WTC11 (cell line): ENCODE measurements around the gene ROPN1. TPM values are rescaled to one million over a fixed set of nuclear protein-coding genes. Genes with fewer than 3 reads are reported as not detected.

ENCODE experiments used
- ATAC-seq: fragments of 200-7000 bp; cut with Tn5 transposase; 2 replicates; pipeline ENCODE4 v1.10.0; 2021; ENCODE audit warnings: mild to moderate bottlenecking, moderate library complexity
- CTCF ChIA-PET: fragments of 300-600 bp; sonication (Branson Sonifier 250); formaldehyde crosslinking; loops from one replicate; lab custom pipeline; 2021; ENCODE audit warnings: antibody characterized with exemption; lab: Charles Lee
- POLR2A ChIA-PET: fragments of 350-600 bp; sonication (Branson Sonifier 250); formaldehyde crosslinking; loops from one replicate; lab custom pipeline; 2021; ENCODE audit warnings: antibody characterized with exemption; lab: Charles Lee
- DNase-seq: peaks from one replicate; pipeline ENCODE4 v3.0.0; 2021; ENCODE audit warnings: low spot score
- H3K27ac Mint-ChIP-seq: 2 replicates; pipeline ENCODE4 v1.8.0; 2021; ENCODE audit warnings: mixed read lengths
- H3K27me3 Mint-ChIP-seq: 2 replicates; pipeline ENCODE4 v1.8.0; 2021; ENCODE audit warnings: low read depth, mild to moderate bottlenecking, moderate library complexity, mixed read lengths
- H3K36me3 Mint-ChIP-seq: 2 replicates; pipeline ENCODE4 v1.8.0; 2021; ENCODE audit warnings: mixed read lengths
- H3K4me1 Mint-ChIP-seq: 2 replicates; pipeline ENCODE4 v1.8.0; 2022; ENCODE audit warnings: mixed read lengths
- H3K4me3 Mint-ChIP-seq: 2 replicates; pipeline ENCODE4 v1.8.0; 2021; ENCODE audit warnings: mild to moderate bottlenecking, moderate library complexity, mixed read lengths
- H3K9me3 Mint-ChIP-seq: 2 replicates; pipeline ENCODE4 v1.8.0; 2021; ENCODE audit warnings: mixed read lengths
- AFF4 ChIP-seq: sonication (generic); formaldehyde crosslinking; IDR thresholded peaks from 2 replicates; pipeline ENCODE4 v1.8.1; 2023; ENCODE audit warnings: mild to moderate bottlenecking, missing genetic modification reagents, borderline replicate concordance
- ATF2 ChIP-seq: sonication (generic); formaldehyde crosslinking; IDR thresholded peaks from 2 replicates; pipeline ENCODE4 v1.8.1; 2022; ENCODE audit warnings: low read depth, missing genetic modification reagents, borderline replicate concordance
- E2F4 ChIP-seq: sonication (generic); formaldehyde crosslinking; IDR thresholded peaks from 2 replicates; pipeline ENCODE4 v1.8.1; 2022; ENCODE audit warnings: low read depth, mild to moderate bottlenecking, moderate library complexity, missing genetic modification reagents, borderline replicate concordance
- ERG ChIP-seq: fragments of 250-450 bp; sonication (Bioruptor Pico); IDR thresholded peaks from 2 replicates; pipeline ENCODE4 v1.8.0; 2021; ENCODE audit warnings: mild to moderate bottlenecking
- FOXJ3 ChIP-seq: sonication (generic); formaldehyde crosslinking; IDR thresholded peaks from 2 replicates; pipeline ENCODE4 v1.9.0; 2021; ENCODE audit warnings: missing genetic modification reagents, mild to moderate bottlenecking, borderline replicate concordance
- FOXP4 ChIP-seq: sonication (generic); formaldehyde crosslinking; IDR thresholded peaks from 2 replicates; pipeline ENCODE4 v1.8.0; 2022; ENCODE audit warnings: mild to moderate bottlenecking, missing genetic modification reagents
- GABPB1 ChIP-seq: sonication (generic); formaldehyde crosslinking; IDR thresholded peaks from 2 replicates; pipeline ENCODE4 v1.8.1; 2023; ENCODE audit warnings: mild to moderate bottlenecking, missing genetic modification reagents
- GTF2I ChIP-seq: fragments of 250-450 bp; sonication (Bioruptor Pico); conservative IDR thresholded peaks from 2 replicates; pipeline ENCODE4 v1.4.0; 2021; ENCODE audit warnings: mild to moderate bottlenecking
- HMGXB4 ChIP-seq: sonication (generic); formaldehyde crosslinking; IDR thresholded peaks from 2 replicates; pipeline ENCODE4 v1.8.1; 2023; ENCODE audit warnings: mild to moderate bottlenecking, moderate library complexity, missing genetic modification reagents
- MYBL2 ChIP-seq: sonication (generic); formaldehyde crosslinking; IDR thresholded peaks from 2 replicates; pipeline ENCODE4 v1.8.1; 2023; ENCODE audit warnings: mild to moderate bottlenecking, moderate library complexity, missing genetic modification reagents
- NR3C1 ChIP-seq: sonication (generic); formaldehyde crosslinking; conservative IDR thresholded peaks from 2 replicates; pipeline ENCODE4 v1.8.1; 2023; ENCODE audit warnings: low read depth, mild to moderate bottlenecking, missing genetic modification reagents
- RELA ChIP-seq: sonication (generic); formaldehyde crosslinking; IDR thresholded peaks from 2 replicates; pipeline ENCODE4 v1.8.1; 2022; ENCODE audit warnings: missing genetic modification reagents, mild to moderate bottlenecking, borderline replicate concordance
- SP1 ChIP-seq: sonication (generic); formaldehyde crosslinking; conservative IDR thresholded peaks from 2 replicates; pipeline ENCODE4 v1.8.1; 2022; ENCODE audit warnings: missing genetic modification reagents
- STAT6 ChIP-seq: sonication (generic); formaldehyde crosslinking; conservative IDR thresholded peaks from 2 replicates; pipeline ENCODE4 v1.8.1; 2023; ENCODE audit warnings: mild to moderate bottlenecking, low read depth, missing genetic modification reagents, moderate library complexity
- TCF7 ChIP-seq: sonication (generic); formaldehyde crosslinking; IDR thresholded peaks from 2 replicates; pipeline ENCODE4 v1.8.0; 2022; ENCODE audit warnings: mild to moderate bottlenecking, low read depth, missing genetic modification reagents, moderate library complexity
- ZNF219 ChIP-seq: sonication (generic); formaldehyde crosslinking; IDR thresholded peaks from 2 replicates; pipeline ENCODE4 v1.8.0; 2023; ENCODE audit warnings: missing genetic modification reagents, mild to moderate bottlenecking, borderline replicate concordance
- ZNF416 ChIP-seq: fragments of 250-450 bp; sonication (Bioruptor Pico); IDR thresholded peaks from 2 replicates; pipeline ENCODE4 v1.9.0; 2021; ENCODE audit warnings: mild to moderate bottlenecking, inconsistent platforms
- ZNF671 ChIP-seq: fragments of 250-450 bp; sonication (Bioruptor Pico); IDR thresholded peaks from 2 replicates; pipeline ENCODE4 v1.8.0; 2021; ENCODE audit warnings: mild to moderate bottlenecking
- total RNA-seq: library from RNA; stranded (reverse); gene quantifications from 3 replicates; pipeline ENCODE4 v1.2.3, GENCODE V29; 2021

The ROPN1 gene
- total RNA-seq, 1 experiment from 2014 or later = not detected

GRCh38 chr3:123951522-123952447, 40.1 kb downstream of the ROPN1 start (continued):
- no peak for TF ChIP-seq SP1 (CRISPR knock-in tag)
- no peak for TF ChIP-seq GTF2I (CRISPR knock-in tag)
- no peak for TF ChIP-seq ZNF671 (CRISPR knock-in tag)
- TF ChIP-seq GABPB1 (CRISPR knock-in tag) = no peak
- no peak for TF ChIP-seq ATF2
- no peak for TF ChIP-seq ERG (CRISPR knock-in tag)

- H3K4me3 Mint-ChIP-seq = no peak overlapping the region
- no peaks in the 10 kb centered on the region for H3K27me3 Mint-ChIP-seq
- TF ChIP-seq ZNF416 (no peak), FOXJ3 (CRISPR knock-in tag) (no peak), HMGXB4 (no peak), RELA (CRISPR knock-in tag) (no peak), MYBL2 (CRISPR knock-in tag) (no peak), STAT6 (no peak), FOXP4 (CRISPR knock-in tag) (no peak), TCF7 (CRISPR knock-in tag) (no peak), ZNF219 (no peak), E2F4 (CRISPR knock-in tag) (no peak), NR3C1 (CRISPR knock-in tag) (no peak), AFF4 (CRISPR knock-in tag) (no peak)
- ChIA-PET POLR2A (no interaction called here), CTCF (interaction anchor here (0.6 kb wide), 1 partner anchor 11 kb away, joined by 3 read pairs; the partner anchor contains the start of gene CCDC14)
- H3K9me3 Mint-ChIP-seq = no peaks in the 10 kb centered on the region
- ATAC-seq (no peak), DNase-seq (no peak)
- H3K27ac Mint-ChIP-seq = no peak overlapping the region
- peaks cover 52% of the 10 kb centered on the region for H3K36me3 Mint-ChIP-seq
- H3K4me1 Mint-ChIP-seq = no peaks in the 10 kb centered on the region
Measured at GRCh38 chr3:123949641-123950040, 42.3 kb downstream of the ROPN1 start.
